ENCODE data around the gene MYL12A.
A peak's percentile ranks its signal among the peaks of the same experiment; 100 is the strongest.

Gene MYL12A

GRCh38 chr18:3281456-3282400, 34.1 kb downstream of the MYL12A start:
- peaks cover 12% of the 10 kb centered on the region for H3K9me3 Mint-ChIP-seq
- H3K4me3 Mint-ChIP-seq, result no peak overlapping the region
- H3K4me1 Mint-ChIP-seq, result peaks cover 37% of the 10 kb centered on the region
- no peaks in the 10 kb centered on the region for H3K27me3 Mint-ChIP-seq
- ATAC-seq, result peak; percentile 72
- H3K36me3 Mint-ChIP-seq, result peaks cover 26% of the 10 kb centered on the region
- H3K27ac Mint-ChIP-seq, result no peak overlapping the region

- Mint-ChIP-seq H3K9me3 (peaks cover 20% of the 10 kb centered on the region), H3K27me3 (no peaks in the 10 kb centered on the region), H3K4me3 (no peak overlapping the region), H3K4me1 (peaks cover 25% of the 10 kb centered on the region), H3K36me3 (peaks cover 15% of the 10 kb centered on the region), H3K27ac (no peak overlapping the region)
- no peak for ATAC-seq
These were observed 35.8 kb downstream of the MYL12A start for GRCh38 chr18:3283253-3283863.

- ATAC-seq, result no peak
- no peak overlapping the region for H3K27ac Mint-ChIP-seq
These were observed 36.3 kb downstream of the MYL12A start for GRCh38 chr18:3283908-3284307.

GRCh38 chr18:3284501-3284900, 36.9 kb downstream of the MYL12A start:
- Mint-ChIP-seq H3K9me3 (peaks cover 20% of the 10 kb centered on the region), H3K4me1 (peaks cover 14% of the 10 kb centered on the region), H3K27ac (no peak overlapping the region), H3K36me3 (peaks cover 14% of the 10 kb centered on the region), H3K4me3 (no peak overlapping the region), H3K27me3 (no peaks in the 10 kb centered on the region)
- ATAC-seq, result no peak

More at GRCh38 chr18:3283908-3284307, 36.3 kb downstream of the MYL12A start:
- Mint-ChIP-seq H3K9me3 (peaks cover 20% of the 10 kb centered on the region), H3K36me3 (peaks cover 14% of the 10 kb centered on the region), H3K27me3 (no peaks in the 10 kb centered on the region), H3K4me1 (peaks cover 20% of the 10 kb centered on the region), H3K4me3 (no peak overlapping the region)

- Mint-ChIP-seq H3K36me3 (peaks cover 21% of the 10 kb centered on the region), H3K27ac (no peak overlapping the region), H3K4me3 (no peak overlapping the region), H3K27me3 (no peaks in the 10 kb centered on the region), H3K9me3 (peaks cover 21% of the 10 kb centered on the region), H3K4me1 (peaks cover 5% of the 10 kb centered on the region)
- no peak for ATAC-seq
These were observed 38.6 kb downstream of the MYL12A start for GRCh38 chr18:3286159-3286558.

GRCh38 chr18:3293196-3293951, 45.8 kb downstream of the MYL12A start:
- no peak for ATAC-seq
- Mint-ChIP-seq H3K9me3 (peaks cover 8% of the 10 kb centered on the region), H3K27ac (no peak overlapping the region), H3K4me1 (peaks cover 17% of the 10 kb centered on the region), H3K4me3 (no peak overlapping the region), H3K36me3 (peaks cover 22% of the 10 kb centered on the region), H3K27me3 (no peaks in the 10 kb centered on the region)

GRCh38 chr18:3294435-3295080, 47.0 kb downstream of the MYL12A start:
- peaks cover 22% of the 10 kb centered on the region for H3K36me3 Mint-ChIP-seq
- no peak for ATAC-seq
- H3K27ac Mint-ChIP-seq, result no peak overlapping the region
- no peak overlapping the region for H3K4me3 Mint-ChIP-seq
- peaks cover 17% of the 10 kb centered on the region for H3K4me1 Mint-ChIP-seq
- H3K9me3 Mint-ChIP-seq, result peaks cover 8% of the 10 kb centered on the region
- H3K27me3 Mint-ChIP-seq, result peaks cover 6% of the 10 kb centered on the region

- H3K9me3 Mint-ChIP-seq, result peaks cover 3% of the 10 kb centered on the region
- peak; percentile 99 for ATAC-seq
- H3K27ac Mint-ChIP-seq, result peak overlapping the region; percentile 83
- H3K36me3 Mint-ChIP-seq, result peaks cover 10% of the 10 kb centered on the region
- peak overlapping the region; percentile 98 for H3K4me3 Mint-ChIP-seq
- peaks cover 17% of the 10 kb centered on the region for H3K4me1 Mint-ChIP-seq
- H3K27me3 Mint-ChIP-seq, result peaks cover 33% of the 10 kb centered on the region
These were observed 49.7 kb downstream of the MYL12A start for GRCh38 chr18:3297025-3297984.

- ATAC-seq, result no peak
- H3K27me3 Mint-ChIP-seq, result peaks cover 25% of the 10 kb centered on the region
- peaks cover 3% of the 10 kb centered on the region for H3K36me3 Mint-ChIP-seq
- H3K9me3 Mint-ChIP-seq, result peaks cover 1% of the 10 kb centered on the region
- H3K27ac Mint-ChIP-seq, result no peak overlapping the region
- H3K4me3 Mint-ChIP-seq, result no peak overlapping the region
- no peaks in the 10 kb centered on the region for H3K4me1 Mint-ChIP-seq
These were observed 57.2 kb downstream of the MYL12A start for GRCh38 chr18:3304832-3305231.

GRCh38 chr18:3305354-3305762, 57.8 kb downstream of the MYL12A start:
- Mint-ChIP-seq H3K36me3 (no peaks in the 10 kb centered on the region), H3K4me1 (no peaks in the 10 kb centered on the region), H3K27me3 (peaks cover 20% of the 10 kb centered on the region), H3K27ac (no peak overlapping the region), H3K4me3 (no peak overlapping the region), H3K9me3 (no peaks in the 10 kb centered on the region)
- ATAC-seq, result peak; percentile 88

Measured in stimulated activated memory B cell treated with anti-CD40 and anti-IgM and Interleukin-4, amounts not matched to agents 10 μg/mL and 1 μg/mL and 100 μg/mL, for 72 hours (primary cell).